ENCODE results near the gene C4BPB. TPM values are rescaled to one million over a fixed set of nuclear protein-coding genes. Genes with fewer than 3 reads are reported as not detected.

The C4BPB gene
- total RNA-seq, 4 donors from 2014 or later: 1.6 to 2.7 TPM; not detected in 2

DNA sequence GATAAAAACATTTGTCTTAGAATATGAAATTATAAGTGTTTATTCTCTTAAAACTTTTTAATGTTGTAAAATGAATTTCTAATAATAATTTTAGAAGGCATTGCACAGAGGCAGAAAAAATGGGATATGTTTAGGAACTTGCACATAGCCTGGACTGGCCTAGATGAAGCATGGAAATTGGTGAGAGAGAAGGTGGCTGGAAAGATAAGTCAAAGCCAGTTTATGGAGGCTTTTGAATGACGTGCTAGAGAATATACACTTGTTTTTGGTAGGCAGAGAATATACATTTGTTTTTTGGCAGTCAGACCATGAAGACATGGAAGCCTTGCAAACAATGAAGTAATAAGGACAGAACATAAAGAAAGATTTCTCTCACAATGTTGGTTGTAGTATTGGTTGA, 13.1 kb downstream of the C4BPB start:
- H3K4me3 ChIP-seq: no peak overlapping the region
- H3K36me3 ChIP-seq: no peaks in the 10 kb centered on the region
- ATAC-seq: no peak
- H3K4me1 ChIP-seq: no peaks in the 10 kb centered on the region
- no peaks in the 10 kb centered on the region for H3K9me3 ChIP-seq
- TF ChIP-seq POLR2A (IDR thresholded peaks at IDR 0.05) (no peak), EP300 (IDR thresholded peaks at IDR 0.05) (no peak), POLR2AphosphoS5 (IDR thresholded peaks at IDR 0.05) (no peak)
- TF ChIP-seq, protein P1, sequence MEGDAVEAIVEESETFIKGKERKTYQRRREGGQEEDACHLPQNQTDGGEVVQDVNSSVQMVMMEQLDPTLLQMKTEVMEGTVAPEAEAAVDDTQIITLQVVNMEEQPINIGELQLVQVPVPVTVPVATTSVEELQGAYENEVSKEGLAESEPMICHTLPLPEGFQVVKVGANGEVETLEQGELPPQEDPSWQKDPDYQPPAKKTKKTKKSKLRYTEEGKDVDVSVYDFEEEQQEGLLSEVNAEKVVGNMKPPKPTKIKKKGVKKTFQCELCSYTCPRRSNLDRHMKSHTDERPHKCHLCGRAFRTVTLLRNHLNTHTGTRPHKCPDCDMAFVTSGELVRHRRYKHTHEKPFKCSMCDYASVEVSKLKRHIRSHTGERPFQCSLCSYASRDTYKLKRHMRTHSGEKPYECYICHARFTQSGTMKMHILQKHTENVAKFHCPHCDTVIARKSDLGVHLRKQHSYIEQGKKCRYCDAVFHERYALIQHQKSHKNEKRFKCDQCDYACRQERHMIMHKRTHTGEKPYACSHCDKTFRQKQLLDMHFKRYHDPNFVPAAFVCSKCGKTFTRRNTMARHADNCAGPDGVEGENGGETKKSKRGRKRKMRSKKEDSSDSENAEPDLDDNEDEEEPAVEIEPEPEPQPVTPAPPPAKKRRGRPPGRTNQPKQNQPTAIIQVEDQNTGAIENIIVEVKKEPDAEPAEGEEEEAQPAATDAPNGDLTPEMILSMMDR (IDR thresholded peaks at IDR 0.05): no peak
- no peak overlapping the region for H3K27ac ChIP-seq
- H3K27me3 ChIP-seq: peaks cover 5% of the 10 kb centered on the region
- 65 to 90% methylated on average over 1 of the region's 1 CpG for WGBS, 2 donors (ENCODE audit: low coverage in 1 of 2)

GRCh38 chr1:207102146-207102545, 13.5 kb downstream of the C4BPB start:
- H3K27ac ChIP-seq: no peak overlapping the region
- H3K27me3 ChIP-seq: peaks cover under 1% of the 10 kb centered on the region
- ATAC-seq: no peak
- H3K36me3 ChIP-seq: no peaks in the 10 kb centered on the region
- no peaks in the 10 kb centered on the region for H3K9me3 ChIP-seq
- no peaks in the 10 kb centered on the region for H3K4me1 ChIP-seq
- WGBS, 2 donors (ENCODE audit: low coverage in 1 of 2): 30 to 64% methylated on average over 5 of the region's 5 CpGs
- H3K4me3 ChIP-seq: no peak overlapping the region
- TF ChIP-seq, protein P1 (IDR thresholded peaks at IDR 0.05): no peak
- TF ChIP-seq EP300 (IDR thresholded peaks at IDR 0.05): no peak
- TF ChIP-seq POLR2AphosphoS5 (IDR thresholded peaks at IDR 0.05): no peak
- no peak for TF ChIP-seq POLR2A (IDR thresholded peaks at IDR 0.05)

GRCh38 chr1:207102659-207103058, 14.0 kb downstream of the C4BPB start:
- Histone ChIP-seq H3K36me3 (no peaks in the 10 kb centered on the region), H3K27ac (no peak overlapping the region), H3K9me3 (no peaks in the 10 kb centered on the region), H3K27me3 (no peaks in the 10 kb centered on the region), H3K4me3 (no peak overlapping the region), H3K4me1 (no peaks in the 10 kb centered on the region)
- no peak for ATAC-seq
- TF ChIP-seq EP300 (IDR thresholded peaks at IDR 0.05) (no peak), POLR2A (IDR thresholded peaks at IDR 0.05) (no peak)
- 86 to 100% methylated on average over 1 of the region's 1 CpG for WGBS, 2 donors (ENCODE audit: low coverage in 1 of 2)

GRCh38 chr1:207103892-207104373, 15.3 kb downstream of the C4BPB start, which contains the start of gene C4BPA:
Gene C4BPA (plus strand): TSS chr1:207104233. CDS start chr1:207113026, 8,793 bp downstream.
- peak; percentile 68 for ATAC-seq
- H3K27me3 ChIP-seq: peaks cover 7% of the 10 kb centered on the region
- no peak within 1 kb of the TSS for H3K27ac ChIP-seq
- H3K4me1 ChIP-seq: no peaks in the 10 kb centered on the region
- TF ChIP-seq, protein P1 (IDR thresholded peaks at IDR 0.05): no peak
- TF ChIP-seq POLR2A (IDR thresholded peaks at IDR 0.05) (no peak), EP300 (IDR thresholded peaks at IDR 0.05) (no peak), POLR2AphosphoS5 (IDR thresholded peaks at IDR 0.05) (no peak)
- H3K36me3 ChIP-seq: no peaks in the 10 kb centered on the region
- no peaks in the 10 kb centered on the region for H3K9me3 ChIP-seq
- H3K4me3 ChIP-seq: no peak within 1 kb of the TSS
- WGBS, 2 donors (ENCODE audit: low coverage in 1 of 2): 26 to 46% methylated on average over 6 to 7 of the region's 7 CpGs

DNA sequence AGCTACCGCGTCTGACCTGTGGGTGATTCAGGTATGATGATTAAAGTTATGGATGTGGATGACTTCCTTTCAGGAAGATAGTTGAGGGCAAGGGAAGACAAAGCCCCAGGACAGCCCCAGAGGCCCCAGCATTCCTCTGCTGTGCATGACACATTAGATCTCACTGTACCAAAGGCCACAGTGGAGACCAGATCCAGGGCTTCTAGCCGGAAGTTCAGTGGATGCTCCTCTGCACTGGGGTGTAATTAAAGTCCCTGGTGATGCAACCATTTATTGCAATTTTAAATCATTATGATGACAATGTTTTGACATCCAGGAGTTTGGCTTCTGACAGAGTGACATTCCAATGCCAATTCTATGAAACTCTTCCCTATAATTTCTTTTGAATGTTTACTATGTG, 20.3 kb downstream of the C4BPB start:
- 70 to 90% methylated on average over 2 to 3 of the region's 3 CpGs for WGBS, 2 donors (ENCODE audit: low coverage in 1 of 2)
- TF ChIP-seq POLR2A (IDR thresholded peaks at IDR 0.05) (no peak), EP300 (IDR thresholded peaks at IDR 0.05) (no peak), POLR2AphosphoS5 (IDR thresholded peaks at IDR 0.05) (no peak)
- TF ChIP-seq, protein P1 (IDR thresholded peaks at IDR 0.05): no peak
- Histone ChIP-seq H3K36me3 (no peaks in the 10 kb centered on the region), H3K27ac (no peak overlapping the region), H3K4me3 (no peak overlapping the region), H3K27me3 (peaks cover 9% of the 10 kb centered on the region), H3K9me3 (no peaks in the 10 kb centered on the region), H3K4me1 (no peaks in the 10 kb centered on the region)
- no peak for ATAC-seq
